B cell (primary cell): ENCODE measurements around the gene NUP210L.

Experiments used
- CTCF ChIP-seq: fragments of 200-600 bp; IDR thresholded peaks from one replicate; pipeline ENCODE4 v1.8.0; 2022; ENCODE audit warnings: antibody characterized with exemption, mild to moderate bottlenecking
- EZH2 ChIP-seq: IDR thresholded peaks from 2 replicates; pipeline ENCODE4 v1.6.1; 2012; ENCODE audit warnings: borderline replicate concordance, low read depth, mild to moderate bottlenecking, moderate library complexity, low read length; ENCODE audit not compliant: insufficient read depth, poor library complexity, severe bottlenecking

- TF ChIP-seq CTCF (no peak), EZH2 (no peak)
Measured at GRCh38 chr1:153942766-153943549, 211.9 kb downstream of the NUP210L start.
